ENCODE data around the gene TSPAN18. TPM values are rescaled to one million over a fixed set of nuclear protein-coding genes. Genes with fewer than 3 reads are reported as not detected.

The TSPAN18 gene
- polyA plus RNA-seq, 1 of the 3 experiments (the other 2 are of a cell fraction), result 0.72 TPM

DNA sequence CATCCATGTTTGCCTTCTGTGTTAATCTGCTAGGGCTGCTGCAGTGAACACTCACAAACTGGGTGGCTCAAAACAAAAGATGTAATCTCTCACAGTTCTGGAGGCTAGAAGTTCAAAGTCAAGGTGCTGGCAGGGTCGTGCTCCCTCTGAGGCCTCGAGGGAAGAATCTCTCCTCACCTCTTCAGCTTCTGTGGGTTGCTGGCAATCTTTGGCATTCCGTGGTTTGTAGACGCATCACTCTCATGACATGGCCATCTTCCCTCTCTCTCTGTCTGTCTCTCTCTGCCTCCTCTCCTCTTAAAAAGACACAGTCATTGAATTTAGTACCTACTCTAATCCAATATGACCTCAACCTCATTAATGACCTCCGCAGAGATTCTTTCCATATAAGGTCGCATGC lies 78.8 kb downstream of the TSPAN18 start:
- POLR2A ChIA-PET, result no interaction called here
- Histone ChIP-seq H3F3A (replicated peaks; ENCODE audit: insufficient read depth) (no peaks in the 10 kb centered on the region), H3K36me3 (replicated peaks in 1 of 2; ENCODE audit: control insufficient read depth in 1 of 2, insufficient read depth in 2 of 2, low read length in 1 of 2) (no peaks in the 10 kb centered on the region), H3K4me3 (ENCODE audit: low read depth in 2 of 2, low read length in 1 of 2) (no peak overlapping the region), H3K9me2 (no peaks in the 10 kb centered on the region), H4K20me1 (ENCODE audit: insufficient read depth) (no peaks in the 10 kb centered on the region), H3K9ac (no peak overlapping the region), H3K4me2 (no peak overlapping the region), H3K27me3 (ENCODE audit: insufficient read depth) (peaks cover 30% of the 10 kb centered on the region), H3K79me2 (ENCODE audit: insufficient read depth) (no peaks in the 10 kb centered on the region), H3K27ac (ENCODE audit: low read depth in 2 of 2, low read length in 1 of 2) (no peak overlapping the region), H3K9me3 (no peaks in the 10 kb centered on the region), H3K4me1 (ENCODE audit: control insufficient read depth in 1 of 2, insufficient read depth in 2 of 2, low read depth in 1 of 2, low read length in 1 of 2) (peaks cover 0 to 19% of the 10 kb centered on the region in 2 experiments; a peak in 1 of 4 replicates), H2AFZ (ENCODE audit: low read depth) (no peak overlapping the region)
- CTCF ChIA-PET, result interaction anchor here (0.8 to 1.5 kb wide), 7 partner anchors 15 to 184 kb away, joined by 3 read pairs; no protein-coding TSS in a partner anchor
- TF ChIP-seq TCF12 (IDR thresholded peaks at IDR 0.05) (no peak), MXI1 (IDR thresholded peaks at IDR 0.05; ENCODE audit: low read depth, low read length) (no peak), FOXM1 (IDR thresholded peaks at IDR 0.05; ENCODE audit: low read depth) (no peak), EZH2phosphoT487 (IDR thresholded peaks at IDR 0.05; ENCODE audit: borderline replicate concordance, low read depth) (no peak), SMC3 (IDR thresholded peaks at IDR 0.05; ENCODE audit: low read depth, low read length) (no peak), GABPA (IDR thresholded peaks at IDR 0.05; ENCODE audit: low read depth) (no peak)
- TF ChIP-seq, protein P1, sequence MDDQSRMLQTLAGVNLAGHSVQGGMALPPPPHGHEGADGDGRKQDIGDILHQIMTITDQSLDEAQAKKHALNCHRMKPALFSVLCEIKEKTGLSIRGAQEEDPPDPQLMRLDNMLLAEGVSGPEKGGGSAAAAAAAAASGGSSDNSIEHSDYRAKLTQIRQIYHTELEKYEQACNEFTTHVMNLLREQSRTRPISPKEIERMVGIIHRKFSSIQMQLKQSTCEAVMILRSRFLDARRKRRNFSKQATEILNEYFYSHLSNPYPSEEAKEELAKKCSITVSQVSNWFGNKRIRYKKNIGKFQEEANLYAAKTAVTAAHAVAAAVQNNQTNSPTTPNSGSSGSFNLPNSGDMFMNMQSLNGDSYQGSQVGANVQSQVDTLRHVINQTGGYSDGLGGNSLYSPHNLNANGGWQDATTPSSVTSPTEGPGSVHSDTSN (IDR thresholded peaks at IDR 0.05), result peak; percentile 29; the same call in 1 of the 2 replicates
- 47% methylated on average over 6 of the region's 6 CpGs for WGBS (ENCODE audit: low lambda C conversion rate)
- DNase-seq, result no peak

DNA sequence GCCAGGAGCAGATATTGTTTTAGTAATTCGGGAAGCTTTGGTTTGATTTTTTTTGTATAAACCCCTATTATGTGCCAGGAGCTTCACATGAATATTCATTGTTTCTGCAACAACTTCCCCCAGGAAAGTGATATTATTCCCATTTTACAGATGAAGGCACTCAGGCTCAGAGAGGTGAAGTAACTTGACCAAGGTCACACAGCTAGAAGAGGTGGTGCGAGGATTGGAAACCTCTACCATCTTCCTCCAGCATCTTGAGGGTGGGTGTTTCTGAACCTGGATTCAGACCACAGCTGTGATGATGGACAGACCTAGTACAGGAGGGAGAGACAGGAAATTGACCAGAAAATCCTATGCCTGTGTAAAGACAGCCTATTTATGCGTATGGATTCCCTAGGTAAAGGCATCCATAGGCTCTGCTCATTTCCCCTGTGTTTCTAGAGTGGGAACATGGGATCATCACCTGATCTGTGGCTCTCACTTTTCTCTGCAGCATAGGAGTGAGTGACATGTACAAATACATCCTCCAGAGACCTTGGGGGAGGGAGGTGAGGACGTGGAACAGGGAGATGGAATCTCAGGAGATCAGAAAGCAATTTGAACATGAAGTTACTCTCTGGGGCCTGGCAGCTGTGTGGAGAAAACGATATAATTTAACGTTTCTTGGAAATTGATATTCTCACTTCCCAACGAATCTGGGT lies 81.4 kb downstream of the TSPAN18 start:
- TF ChIP-seq, protein P1 (IDR thresholded peaks at IDR 0.05), result no peak
- TF ChIP-seq TCF12 (IDR thresholded peaks at IDR 0.05) (no peak), RXRA (IDR thresholded peaks at IDR 0.05; ENCODE audit: borderline replicate concordance, low read depth) (no peak), EP300 (IDR thresholded peaks at IDR 0.05; ENCODE audit: borderline replicate concordance in 1 of 2, low read depth in 1 of 2, low read length in 1 of 2) (no peak), TAF1 (IDR thresholded peaks at IDR 0.05; ENCODE audit: borderline replicate concordance, low read depth, low read length) (no peak), TEAD4 (IDR thresholded peaks at IDR 0.05; ENCODE audit: borderline replicate concordance, insufficient read depth) (no peak), EZH2phosphoT487 (IDR thresholded peaks at IDR 0.05; ENCODE audit: borderline replicate concordance, low read depth) (no peak)
- Histone ChIP-seq H3K9ac (no peak overlapping the region), H3K79me2 (ENCODE audit: insufficient read depth) (no peaks in the 10 kb centered on the region), H4K20me1 (ENCODE audit: insufficient read depth) (no peaks in the 10 kb centered on the region), H3K4me3 (ENCODE audit: low read depth in 2 of 2, low read length in 1 of 2) (no peak overlapping the region), H3K4me1 (ENCODE audit: control insufficient read depth in 1 of 2, insufficient read depth in 2 of 2, low read depth in 1 of 2, low read length in 1 of 2) (peaks cover 0 to 29% of the 10 kb centered on the region in 2 experiments; a peak in 1 of 4 replicates), H3F3A (replicated peaks; ENCODE audit: insufficient read depth) (no peaks in the 10 kb centered on the region), H3K36me3 (replicated peaks in 1 of 2; ENCODE audit: control insufficient read depth in 1 of 2, insufficient read depth in 2 of 2, low read length in 1 of 2) (no peaks in the 10 kb centered on the region), H3K9me2 (no peaks in the 10 kb centered on the region), H2AFZ (ENCODE audit: low read depth) (no peak overlapping the region), H3K27me3 (ENCODE audit: insufficient read depth) (peaks cover 15% of the 10 kb centered on the region), H3K4me2 (no peak overlapping the region), H3K27ac (ENCODE audit: low read depth in 2 of 2, low read length in 1 of 2) (no peak overlapping the region), H3K9me3 (no peaks in the 10 kb centered on the region)
- 74% methylated on average over 7 of the region's 7 CpGs for WGBS (ENCODE audit: low lambda C conversion rate)
- POLR2A ChIA-PET, result no interaction called here
- DNase-seq, result no peak
- CTCF ChIA-PET, result interaction anchor here (1.5 kb wide), 1 partner anchor 26 kb away, joined by 4 read pairs; no protein-coding TSS in a partner anchor
